Skeletal muscle cell (primary cell): ENCODE data around the gene KRT72.

Source experiments
- DNase-seq: peaks from one replicate; pipeline ENCODE4 v3.0.0-alpha.2; 2010; ENCODE audit warnings: low read depth
- H3K4me3 ChIP-seq: 2 replicates; pipeline ENCODE4 v1.5.1; 2011; ENCODE audit warnings: low read depth, mild to moderate bottlenecking, control low read depth, low read length, moderate library complexity

KRT72 gene

GRCh38 chr12:52555577-52555976, 45.7 kb downstream of the KRT72 start:
- no peak for DNase-seq

GRCh38 chr12:52552681-52553195, 48.5 kb downstream of the KRT72 start, which contains the start of gene KRT71:
Gene KRT71 (minus strand): TSS chr12:52553145. CDS start chr12:52553077, 68 bp downstream.
- DNase-seq: no peak
- H3K4me3 ChIP-seq: no peak within 1 kb of the TSS

More at GRCh38 chr12:52555577-52555976, 45.7 kb downstream of the KRT72 start:
- H3K4me3 ChIP-seq: no peak overlapping the region

GRCh38 chr12:52552055-52552454, 49.2 kb downstream of the KRT72 start:
- no peak overlapping the region for H3K4me3 ChIP-seq
- DNase-seq: no peak

- no peak for DNase-seq
- H3K4me3 ChIP-seq: no peak overlapping the region
Observed at GRCh38 chr12:52551216-52551865, 49.9 kb downstream of the KRT72 start.

GRCh38 chr12:52546126-52546525, 55.1 kb downstream of the KRT72 start:
- no peak overlapping the region for H3K4me3 ChIP-seq
- no peak for DNase-seq

GRCh38 chr12:52543985-52544883, 57.0 kb downstream of the KRT72 start:
- no peak for DNase-seq
- no peak overlapping the region for H3K4me3 ChIP-seq

GRCh38 chr12:52542785-52543318, 58.4 kb downstream of the KRT72 start:
- no peak for DNase-seq
- no peak overlapping the region for H3K4me3 ChIP-seq

GRCh38 chr12:52542157-52542556, 59.1 kb downstream of the KRT72 start:
- H3K4me3 ChIP-seq: no peak overlapping the region
- no peak for DNase-seq

- DNase-seq: no peak
Observed at GRCh38 chr12:52541709-52542108, 59.6 kb downstream of the KRT72 start.

GRCh38 chr12:52540531-52540930, 60.7 kb downstream of the KRT72 start:
- no peak for DNase-seq
- H3K4me3 ChIP-seq: no peak overlapping the region

More at GRCh38 chr12:52541709-52542108, 59.6 kb downstream of the KRT72 start:
- H3K4me3 ChIP-seq: no peak overlapping the region

- no peak for DNase-seq
- no peak overlapping the region for H3K4me3 ChIP-seq
Observed at GRCh38 chr12:52539821-52540173, 61.5 kb downstream of the KRT72 start.

GRCh38 chr12:52539083-52539820, 62.0 kb downstream of the KRT72 start:
- H3K4me3 ChIP-seq: no peak overlapping the region
- DNase-seq: peak; percentile 13

GRCh38 chr12:52537101-52537500, 64.2 kb downstream of the KRT72 start:
- no peak overlapping the region for H3K4me3 ChIP-seq

More at GRCh38 chr12:52537101-52537500, 64.2 kb downstream of the KRT72 start:
- DNase-seq: no peak
